A673 (cell line): ENCODE measurements around the gene SELENOF. TPM values are rescaled to one million over a fixed set of nuclear protein-coding genes. Genes with fewer than 3 reads are reported as not detected.

ENCODE experiments used
- BruUV-seq: library from RNA; stranded (reverse); fragments of 400-500 nt; replicated peaks from 2 replicates; lab custom pipeline; 2021; lab: Mats Ljungman, UMichigan
- CTCF ChIA-PET: fragments of 300-600 bp; sonication (Branson Sonifier 250); formaldehyde crosslinking; loops from one replicate; lab custom pipeline; 2022; ENCODE audit warnings: antibody characterized with exemption; lab: Charles Lee
- POLR2A ChIA-PET: fragments of 300-600 bp; sonication (Branson Sonifier 250); formaldehyde crosslinking; loops from one replicate; lab custom pipeline; 2022; ENCODE audit warnings: antibody characterized with exemption; ENCODE audit not compliant: low non-redundant PET; lab: Charles Lee
- DNase-seq: peaks from one replicate; pipeline ENCODE4 v3.0.0-alpha.2; 2015; ENCODE audit warnings: low spot score
- H3K27ac ChIP-seq: fragments of 200-600 bp; sonication (generic); 2 replicates; pipeline ENCODE4 v1.5.1; 2016; ENCODE audit warnings: mixed run types, low read depth, mild to moderate bottlenecking, mixed read lengths, antibody characterized with exemption, low read length; ENCODE audit not compliant: poor library complexity, severe bottlenecking
- H3K27me3 ChIP-seq: fragments of 200-600 bp; sonication (generic); replicated peaks from 2 replicates; pipeline ENCODE4 v1.6.1; 2017; ENCODE audit warnings: mixed run types, low read depth, mild to moderate bottlenecking, mixed read lengths, antibody characterized with exemption, low read length; ENCODE audit not compliant: insufficient read depth, poor library complexity
- H3K36me3 ChIP-seq: fragments of 200-600 bp; sonication (generic); 2 replicates; pipeline ENCODE4 v1.6.1; 2016; ENCODE audit warnings: mixed run types, mild to moderate bottlenecking, mixed read lengths, antibody characterized with exemption, low read length; ENCODE audit not compliant: insufficient read depth, poor library complexity, severe bottlenecking
- H3K4me1 ChIP-seq: fragments of 200-600 bp; sonication (generic); 2 replicates; pipeline ENCODE4 v1.6.1; 2017; ENCODE audit warnings: mixed run types, mild to moderate bottlenecking, mixed read lengths, antibody characterized with exemption, low read length; ENCODE audit not compliant: insufficient read depth, poor library complexity, severe bottlenecking
- H3K4me3 ChIP-seq: fragments of 200-600 bp; sonication (generic); 2 replicates; pipeline ENCODE4 v1.5.1; 2016; ENCODE audit warnings: low read depth, mixed run types, mild to moderate bottlenecking, mixed read lengths, low read length; ENCODE audit not compliant: poor library complexity, severe bottlenecking
- H3K9me3 ChIP-seq: fragments of 200-600 bp; sonication (generic); 2 replicates; pipeline ENCODE4 v1.6.1; 2016; ENCODE audit warnings: mixed run types, low read depth, mild to moderate bottlenecking, mixed read lengths, antibody characterized with exemption, low read length; ENCODE audit not compliant: poor library complexity, severe bottlenecking
- EZH2 ChIP-seq: fragments of 200-600 bp; sonication (generic); IDR thresholded peaks from 2 replicates; pipeline ENCODE4 v1.6.1; 2017; ENCODE audit warnings: borderline replicate concordance, low read depth, mild to moderate bottlenecking, mixed read lengths, antibody characterized with exemption, low read length; ENCODE audit not compliant: poor library complexity, severe bottlenecking
- intact Hi-C: fragments of 100-400 bp; cut with micrococcal nuclease; formaldehyde crosslinking; loops from one replicate; pipeline ENCODE4 v1.10.0; 2022; ENCODE audit not compliant: unreplicated experiment
- total RNA-seq: library from RNA; stranded (reverse); gene quantifications from 2 replicates; pipeline ENCODE4 v1.2.3, GENCODE V29; 2021
- TF ChIP-seq, protein P1 (sequence below): fragments of 300-800, 200-600 bp; sonication (generic); conservative IDR thresholded peaks from 2 replicates; pipeline ENCODE4 v1.5.1; 2017; ENCODE audit warnings: low read depth, mild to moderate bottlenecking, antibody characterized with exemption, low read length, moderate library complexity, mixed read lengths

Gene SELENOF
- total RNA-seq, 1 experiment from 2014 or later = 214 TPM

- BruUV-seq = no TSS peak
These were observed 88.6 kb downstream of the SELENOF start for GRCh38 chr1:86825319-86825718.

DNA sequence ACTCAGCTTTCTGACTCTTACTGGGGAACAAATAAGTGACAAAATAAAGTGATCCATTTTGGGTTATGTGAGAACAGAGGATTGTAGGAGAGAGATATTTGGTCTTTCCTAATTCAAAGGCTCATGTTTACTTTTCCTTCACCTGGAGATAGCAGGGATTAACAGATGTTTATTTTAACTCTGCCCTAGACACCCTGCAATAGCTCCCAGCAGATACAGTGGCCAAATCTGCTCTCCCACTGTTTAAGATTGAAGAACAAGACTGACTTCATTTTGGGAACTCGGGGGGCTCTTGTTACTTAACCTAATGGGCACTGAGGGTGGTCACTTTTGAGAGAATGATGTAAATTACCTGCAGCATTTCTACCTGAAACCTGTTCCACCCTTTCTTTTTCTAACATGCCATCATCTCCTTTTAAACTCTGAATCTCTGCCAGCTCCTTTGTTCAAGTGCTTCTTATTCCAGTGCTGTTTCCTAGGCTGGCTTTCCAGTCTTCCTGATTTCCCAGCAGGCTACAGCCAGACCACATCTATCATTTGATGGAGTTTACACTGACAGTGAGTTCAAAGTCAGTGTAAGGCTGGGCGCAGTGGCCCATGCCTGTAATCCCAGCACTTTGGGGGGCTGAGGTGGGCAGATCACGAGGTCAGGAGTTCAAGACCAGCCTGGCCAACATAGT is 90.0 kb downstream of the SELENOF start:
- DNase-seq = no peak
- TF ChIP-seq EZH2 = no peak
- TF ChIP-seq, protein P1, sequence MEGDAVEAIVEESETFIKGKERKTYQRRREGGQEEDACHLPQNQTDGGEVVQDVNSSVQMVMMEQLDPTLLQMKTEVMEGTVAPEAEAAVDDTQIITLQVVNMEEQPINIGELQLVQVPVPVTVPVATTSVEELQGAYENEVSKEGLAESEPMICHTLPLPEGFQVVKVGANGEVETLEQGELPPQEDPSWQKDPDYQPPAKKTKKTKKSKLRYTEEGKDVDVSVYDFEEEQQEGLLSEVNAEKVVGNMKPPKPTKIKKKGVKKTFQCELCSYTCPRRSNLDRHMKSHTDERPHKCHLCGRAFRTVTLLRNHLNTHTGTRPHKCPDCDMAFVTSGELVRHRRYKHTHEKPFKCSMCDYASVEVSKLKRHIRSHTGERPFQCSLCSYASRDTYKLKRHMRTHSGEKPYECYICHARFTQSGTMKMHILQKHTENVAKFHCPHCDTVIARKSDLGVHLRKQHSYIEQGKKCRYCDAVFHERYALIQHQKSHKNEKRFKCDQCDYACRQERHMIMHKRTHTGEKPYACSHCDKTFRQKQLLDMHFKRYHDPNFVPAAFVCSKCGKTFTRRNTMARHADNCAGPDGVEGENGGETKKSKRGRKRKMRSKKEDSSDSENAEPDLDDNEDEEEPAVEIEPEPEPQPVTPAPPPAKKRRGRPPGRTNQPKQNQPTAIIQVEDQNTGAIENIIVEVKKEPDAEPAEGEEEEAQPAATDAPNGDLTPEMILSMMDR = no peak
- ChIA-PET POLR2A (no interaction called here), CTCF (no interaction called here)
- intact Hi-C loops = no loop called here
- Histone ChIP-seq H3K27ac (no peak overlapping the region), H3K4me3 (no peak overlapping the region), H3K27me3 (no peaks in the 10 kb centered on the region), H3K4me1 (no peaks in the 10 kb centered on the region), H3K36me3 (no peaks in the 10 kb centered on the region), H3K9me3 (no peaks in the 10 kb centered on the region)
- no TSS peak for BruUV-seq

More at GRCh38 chr1:86825319-86825718, 88.6 kb downstream of the SELENOF start:
- Histone ChIP-seq H3K27me3 (no peaks in the 10 kb centered on the region), H3K36me3 (no peaks in the 10 kb centered on the region), H3K4me3 (no peak overlapping the region), H3K4me1 (no peaks in the 10 kb centered on the region), H3K27ac (no peak overlapping the region), H3K9me3 (no peaks in the 10 kb centered on the region)
- DNase-seq = no peak
- ChIA-PET CTCF (interaction anchor here (0.7 kb wide), 1 partner anchor 121 kb away, joined by 9 read pairs; the partner anchor contains the start of gene SH3GLB1), POLR2A (no interaction called here)
- no peak for TF ChIP-seq EZH2
- TF ChIP-seq, protein P1 = no peak
- intact Hi-C loops = no loop called here

GRCh38 chr1:86823386-86823785 is 90.5 kb downstream of the SELENOF start:
- Histone ChIP-seq H3K27me3 (no peaks in the 10 kb centered on the region), H3K9me3 (no peaks in the 10 kb centered on the region), H3K4me1 (no peaks in the 10 kb centered on the region), H3K36me3 (no peaks in the 10 kb centered on the region), H3K4me3 (no peak overlapping the region), H3K27ac (no peak overlapping the region)
- no TSS peak for BruUV-seq
- no peak for DNase-seq
- ChIA-PET POLR2A (no interaction called here), CTCF (no interaction called here)
- intact Hi-C loops = no loop called here
- TF ChIP-seq EZH2 = no peak
- TF ChIP-seq, protein P1 = no peak
